HepG2 (cell line): ENCODE data around the gene NUP93. TPM values are rescaled to one million over a fixed set of nuclear protein-coding genes. Genes with fewer than 3 reads are reported as not detected.
A peak's percentile ranks its signal among the peaks of the same experiment; 100 is the strongest.

Experiments used
- ATRX ChIP-seq: sonication (generic); formaldehyde crosslinking; IDR thresholded peaks from 2 replicates; pipeline ENCODE4 v1.4.0; 2020; ENCODE audit warnings: missing genetic modification reagents, borderline replicate concordance
- CCAR2 ChIP-seq: fragments of 200-400 bp; formaldehyde crosslinking; optimal IDR thresholded peaks from 2 replicates; pipeline ENCODE3; 2018; ENCODE audit warnings: low read depth, mild to moderate bottlenecking, low read length, moderate library complexity
- CREM ChIP-seq, 2 experiments: sonication (generic) in 1 of 2; formaldehyde crosslinking in 1 of 2; IDR thresholded peaks; 2 replicates each; pipeline versions ENCODE4 v1.4.0 to v1.6.1; 2016 to 2020; ENCODE audit warnings: antibody characterized with exemption in 1 of 2, mild to moderate bottlenecking in 1 of 2, missing genetic modification reagents in 1 of 2
- FOXM1 ChIP-seq: sonication (generic); formaldehyde crosslinking; IDR thresholded peaks from 2 replicates; pipeline ENCODE4 v1.5.0; 2020; ENCODE audit warnings: missing genetic modification reagents
- HES4 ChIP-seq: sonication (generic); formaldehyde crosslinking; IDR thresholded peaks from 2 replicates; pipeline ENCODE4 v1.9.0; 2021; ENCODE audit warnings: mild to moderate bottlenecking, missing genetic modification reagents, borderline replicate concordance
- HHEX ChIP-seq: IDR thresholded peaks from 2 replicates; pipeline ENCODE4 v1.6.1; 2016; ENCODE audit warnings: control low read depth
- HOXA5 ChIP-seq: sonication (generic); formaldehyde crosslinking; IDR thresholded peaks from 2 replicates; pipeline ENCODE4 v1.4.0; 2020; ENCODE audit warnings: missing genetic modification reagents
- MATR3 ChIP-seq: sonication (generic); formaldehyde crosslinking; IDR thresholded peaks from 2 replicates; pipeline ENCODE4 v1.4.0; 2020; ENCODE audit warnings: missing genetic modification reagents
- MEIS2 ChIP-seq: sonication (generic); formaldehyde crosslinking; IDR thresholded peaks from 2 replicates; pipeline ENCODE4 v1.9.0; 2021; ENCODE audit warnings: mild to moderate bottlenecking, missing genetic modification reagents
- MZF1 ChIP-seq: sonication (generic); formaldehyde crosslinking; IDR thresholded peaks from 2 replicates; pipeline ENCODE4 v1.8.1; 2023; ENCODE audit warnings: mild to moderate bottlenecking, missing genetic modification reagents, borderline replicate concordance
- NFE2L2 ChIP-seq: fragments of 150-350 bp; IDR thresholded peaks from 2 replicates; pipeline ENCODE4 v1.6.1; 2014; ENCODE audit warnings: low read length
- NFKB2 ChIP-seq: sonication (generic); formaldehyde crosslinking; IDR thresholded peaks from 2 replicates; pipeline ENCODE4 v1.4.0; 2020; ENCODE audit warnings: missing genetic modification reagents, borderline replicate concordance
- ONECUT2 ChIP-seq: sonication (generic); formaldehyde crosslinking; IDR thresholded peaks from 2 replicates; pipeline ENCODE4 v1.4.0; 2020; ENCODE audit warnings: missing genetic modification reagents
- POLR2AphosphoS2 ChIP-seq: IDR thresholded peaks from 2 replicates; pipeline ENCODE4 v1.6.1; 2011; ENCODE audit warnings: low read depth, low read length, improper control_type of control experiment
- RARA ChIP-seq: IDR thresholded peaks from 2 replicates; pipeline ENCODE4 v1.6.1; 2016; ENCODE audit warnings: missing genetic modification reagents, missing compliant biosample characterization
- RBM22 ChIP-seq: fragments of 200-400 bp; formaldehyde crosslinking; optimal IDR thresholded peaks from 2 replicates; pipeline ENCODE3; 2017; ENCODE audit warnings: mild to moderate bottlenecking, low read length, moderate library complexity
- SMAD1 ChIP-seq: sonication (generic); formaldehyde crosslinking; IDR thresholded peaks from 2 replicates; pipeline ENCODE4 v1.4.0; 2020; ENCODE audit warnings: missing genetic modification reagents, low read depth, mild to moderate bottlenecking, borderline replicate concordance
- SMAD3 ChIP-seq: sonication (generic); formaldehyde crosslinking; IDR thresholded peaks from 2 replicates; pipeline ENCODE4 v1.4.0; 2020; ENCODE audit warnings: missing genetic modification reagents
- SRY ChIP-seq: sonication (generic); formaldehyde crosslinking; IDR thresholded peaks from 2 replicates; pipeline ENCODE4 v1.8.0; 2022; ENCODE audit warnings: mild to moderate bottlenecking, missing genetic modification reagents
- TSC22D2 ChIP-seq: sonication (generic); formaldehyde crosslinking; IDR thresholded peaks from 2 replicates; pipeline ENCODE4 v1.5.1; 2020; ENCODE audit warnings: missing genetic modification reagents, mild to moderate bottlenecking, borderline replicate concordance
- ZBTB1 ChIP-seq: sonication (generic); formaldehyde crosslinking; IDR thresholded peaks from 2 replicates; pipeline ENCODE4 v1.4.0; 2020; ENCODE audit warnings: missing genetic modification reagents, borderline replicate concordance
- ZBTB7A ChIP-seq: sonication (generic); formaldehyde crosslinking; IDR thresholded peaks from 2 replicates; pipeline ENCODE4 v1.8.0; 2022; ENCODE audit warnings: mild to moderate bottlenecking, missing genetic modification reagents
- ZFP36 ChIP-seq: fragments of 150-350 bp; IDR thresholded peaks from 2 replicates; pipeline ENCODE4 v1.6.1; 2018; ENCODE audit warnings: borderline replicate concordance, low read length, low read depth; ENCODE audit not compliant: partially characterized antibody
- ZMYM2 ChIP-seq: sonication (generic); formaldehyde crosslinking; IDR thresholded peaks from 2 replicates; pipeline ENCODE4 v1.8.0; 2022; ENCODE audit warnings: mild to moderate bottlenecking, missing genetic modification reagents
- ZMYM4 ChIP-seq: sonication (generic); formaldehyde crosslinking; IDR thresholded peaks from 2 replicates; pipeline ENCODE4 v1.8.1; 2023; ENCODE audit warnings: mild to moderate bottlenecking, missing genetic modification reagents
- ZNF367 ChIP-seq: sonication (generic); formaldehyde crosslinking; IDR thresholded peaks from 2 replicates; pipeline ENCODE4 v1.4.0; 2020; ENCODE audit warnings: missing genetic modification reagents, borderline replicate concordance
- ZNF501 ChIP-seq: sonication (generic); formaldehyde crosslinking; IDR thresholded peaks from 2 replicates; pipeline ENCODE4 v1.5.1; 2020; ENCODE audit warnings: mild to moderate bottlenecking, moderate library complexity, missing genetic modification reagents
- ZNF567 ChIP-seq: sonication (generic); formaldehyde crosslinking; IDR thresholded peaks from 2 replicates; pipeline ENCODE4 v1.8.1; 2023; ENCODE audit warnings: mild to moderate bottlenecking, missing genetic modification reagents, borderline replicate concordance
- ZNF660 ChIP-seq: sonication (generic); formaldehyde crosslinking; IDR thresholded peaks from 2 replicates; pipeline ENCODE4 v1.5.1; 2020; ENCODE audit warnings: mild to moderate bottlenecking, low read depth, missing genetic modification reagents, borderline replicate concordance
- polyA plus RNA-seq, 8 experiments: library from polyadenylated mRNA; depleted of rRNA in 3 of 8; stranded (reverse) in 7 of 8; unstranded in 1 of 8; fragments of >200 nt; fragmentation: Illumina TruSeq in 4 of 8; extraction: Trizol in 4 of 8; gene quantifications; 2 replicates each; pipeline versions ENCODE4 v1.2.1 to v1.2.3, GENCODE V29; 2011 to 2016; ENCODE audit warnings: low read depth in 4 of 8, missing spikeins in 1 of 8, mixed read lengths in 1 of 8; ENCODE audit not compliant: insufficient read depth in 1 of 8
- total RNA-seq, 5 experiments: library from RNA; depleted of rRNA; stranded (reverse); fragments of >200 nt; fragmentation: Illumina TruSeq; extraction: Trizol; gene quantifications; 2 replicates each; pipeline ENCODE4 v1.2.3, GENCODE V29; 2016; ENCODE audit warnings: low read depth in 1 of 5
- TF ChIP-seq, protein P1 (sequence below), 2 experiments: fragments of 450-650 bp in 1 of 2; sonication (generic) in 1 of 2; formaldehyde crosslinking; IDR thresholded peaks; 2 replicates each; pipeline versions ENCODE4 v1.5.0 to v1.8.0; 2020 to 2022; ENCODE audit warnings: mild to moderate bottlenecking in 1 of 2, missing genetic modification reagents in 1 of 2
- TF ChIP-seq, protein P2 (sequence below): IDR thresholded peaks from 2 replicates; pipeline ENCODE4 v1.6.1; 2016; ENCODE audit warnings: mild to moderate bottlenecking

Gene NUP93
- total and polyA plus RNA-seq, 2 of the 13 experiments (the other 11 are each of a cell fraction or from before 2014, with no cell fraction given), result 58.5 to 140 TPM

DNA sequence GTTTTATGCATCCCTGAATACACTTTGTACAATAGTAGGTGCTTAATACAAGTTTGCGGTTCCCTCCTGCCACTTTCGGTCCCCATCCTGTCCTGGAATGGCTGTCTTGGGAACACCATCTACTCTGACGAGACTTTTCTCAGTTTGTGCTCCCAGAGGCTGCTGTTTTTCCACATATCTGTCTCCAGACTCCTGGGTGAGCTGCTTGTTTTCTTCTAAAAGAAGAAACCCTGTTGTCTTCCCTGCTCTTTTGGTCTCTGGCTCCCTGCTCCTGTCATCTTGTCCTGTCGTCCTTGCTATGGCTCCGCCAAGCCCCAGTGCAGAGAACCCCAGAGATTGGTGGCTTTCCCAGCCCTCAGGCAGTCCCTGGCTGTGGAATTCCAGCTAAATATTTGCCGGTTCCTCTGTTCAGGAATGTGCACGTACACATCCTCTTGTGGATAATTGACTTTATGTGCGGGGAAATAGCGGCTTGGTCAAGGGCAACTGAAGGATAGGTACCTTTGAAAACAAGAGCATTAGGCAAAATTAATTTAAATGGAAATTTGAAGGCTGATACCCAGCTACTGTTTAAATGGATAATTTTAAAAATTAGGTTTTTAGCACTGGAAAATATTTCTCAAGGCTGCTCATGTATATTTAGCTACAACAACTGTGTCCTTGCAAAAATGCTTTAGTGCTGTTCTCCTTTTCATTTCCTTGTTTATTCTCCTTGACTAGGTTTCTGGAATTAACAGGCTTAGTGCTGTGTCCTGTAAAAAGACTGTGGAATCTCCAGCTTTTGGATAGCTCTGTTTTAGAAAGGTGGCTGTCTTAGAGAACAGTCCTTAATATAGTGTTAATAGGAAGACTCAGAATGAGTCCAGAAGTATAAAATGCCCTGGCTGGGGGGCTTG lies 84.9 kb downstream of the NUP93 start (continued):
- TF ChIP-seq ZMYM4 (CRISPR knock-in tag), result peak; percentile 67; the same call in 1 of the 2 replicates
- TF ChIP-seq TSC22D2 (CRISPR knock-in tag), result no peak
- TF ChIP-seq MEIS2 (CRISPR knock-in tag), result no peak
- no peak for TF ChIP-seq CCAR2
- no peak for TF ChIP-seq NFE2L2
- no peak for TF ChIP-seq POLR2AphosphoS2
- TF ChIP-seq ZNF367 (CRISPR knock-in tag), result no peak
- TF ChIP-seq ZBTB7A (CRISPR knock-in tag), result no peak
- TF ChIP-seq FOXM1 (CRISPR knock-in tag), result no peak
- no peak for TF ChIP-seq SMAD1 (CRISPR knock-in tag)
- TF ChIP-seq CREM (IDR thresholded peaks at IDR 0.05), result peak; percentile 62
- no peak for TF ChIP-seq CREM (CRISPR knock-in tag; IDR thresholded peaks at IDR 0.05)
- no peak for TF ChIP-seq RBM22
- TF ChIP-seq MZF1 (CRISPR knock-in tag), result no peak
- TF ChIP-seq, protein P1, sequence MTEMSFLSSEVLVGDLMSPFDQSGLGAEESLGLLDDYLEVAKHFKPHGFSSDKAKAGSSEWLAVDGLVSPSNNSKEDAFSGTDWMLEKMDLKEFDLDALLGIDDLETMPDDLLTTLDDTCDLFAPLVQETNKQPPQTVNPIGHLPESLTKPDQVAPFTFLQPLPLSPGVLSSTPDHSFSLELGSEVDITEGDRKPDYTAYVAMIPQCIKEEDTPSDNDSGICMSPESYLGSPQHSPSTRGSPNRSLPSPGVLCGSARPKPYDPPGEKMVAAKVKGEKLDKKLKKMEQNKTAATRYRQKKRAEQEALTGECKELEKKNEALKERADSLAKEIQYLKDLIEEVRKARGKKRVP (CRISPR knock-in tag; IDR thresholded peaks at IDR 0.05), result peak in 1 of 2 experiments; percentile 32; a peak in 1 of 4 replicates
- peak; percentile 84 for TF ChIP-seq RARA (CRISPR knock-in tag)
- TF ChIP-seq HES4 (CRISPR knock-in tag), result no peak
- TF ChIP-seq ZMYM2 (CRISPR knock-in tag), result no peak
- no peak for TF ChIP-seq NFKB2
- TF ChIP-seq ATRX (CRISPR knock-in tag), result no peak
- no peak for TF ChIP-seq ONECUT2 (CRISPR knock-in tag)
- TF ChIP-seq SRY (CRISPR knock-in tag), result no peak
- TF ChIP-seq HOXA5 (CRISPR knock-in tag), result no peak; the same call in 1 of the 2 replicates
- TF ChIP-seq, protein P2, sequence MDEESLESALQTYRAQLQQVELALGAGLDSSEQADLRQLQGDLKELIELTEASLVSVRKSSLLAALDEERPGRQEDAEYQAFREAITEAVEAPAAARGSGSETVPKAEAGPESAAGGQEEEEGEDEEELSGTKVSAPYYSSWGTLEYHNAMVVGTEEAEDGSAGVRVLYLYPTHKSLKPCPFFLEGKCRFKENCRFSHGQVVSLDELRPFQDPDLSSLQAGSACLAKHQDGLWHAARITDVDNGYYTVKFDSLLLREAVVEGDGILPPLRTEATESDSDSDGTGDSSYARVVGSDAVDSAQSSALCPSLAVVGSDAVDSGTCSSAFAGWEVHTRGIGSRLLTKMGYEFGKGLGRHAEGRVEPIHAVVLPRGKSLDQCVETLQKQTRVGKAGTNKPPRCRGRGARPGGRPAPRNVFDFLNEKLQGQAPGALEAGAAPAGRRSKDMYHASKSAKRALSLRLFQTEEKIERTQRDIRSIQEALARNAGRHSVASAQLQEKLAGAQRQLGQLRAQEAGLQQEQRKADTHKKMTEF (CRISPR knock-in tag), result peak; percentile 27; the same call in 1 of the 2 replicates
- TF ChIP-seq ZNF660 (CRISPR knock-in tag), result no peak
- TF ChIP-seq ZNF501 (CRISPR knock-in tag), result peak; percentile 84
- TF ChIP-seq ZNF567, result no peak
- peak; percentile 75 for TF ChIP-seq SMAD3 (CRISPR knock-in tag)
- 0 out of 2 replicates have a peak, but pooled peaks have one; percentile 76 for TF ChIP-seq ZBTB1 (CRISPR knock-in tag)
- no peak for TF ChIP-seq MATR3 (CRISPR knock-in tag)
- TF ChIP-seq ZFP36, result no peak
- TF ChIP-seq HHEX (CRISPR knock-in tag), result no peak
